HepG2 (cell line): ENCODE measurements around the gene TGFA. TPM values are rescaled to one million over a fixed set of nuclear protein-coding genes. Genes with fewer than 3 reads are reported as not detected.

Source experiments
- ARHGAP35 ChIP-seq: sonication (generic); formaldehyde crosslinking; IDR thresholded peaks from 2 replicates; pipeline ENCODE4 v1.9.0; 2022; ENCODE audit warnings: mild to moderate bottlenecking, inconsistent platforms, moderate library complexity, missing genetic modification reagents, borderline replicate concordance
- CBX2 ChIP-seq, 2 experiments: fragments of 200-600 bp in 1 of 2; sonication (generic); formaldehyde crosslinking in 1 of 2; IDR thresholded peaks; 2 replicates each; pipeline versions ENCODE4 v1.7.0 to v1.8.1; 2018 to 2022; ENCODE audit warnings: low read depth in 2 of 2, low read length in 1 of 2, mild to moderate bottlenecking in 1 of 2, missing genetic modification reagents in 1 of 2
- FOXK1 ChIP-seq: sonication (generic); formaldehyde crosslinking; IDR thresholded peaks from 2 replicates; pipeline ENCODE4 v1.4.0; 2020; ENCODE audit warnings: low read depth, missing genetic modification reagents, borderline replicate concordance
- HDAC1 ChIP-seq: sonication (generic); formaldehyde crosslinking; IDR thresholded peaks from 2 replicates; pipeline ENCODE4 v1.5.1; 2020; ENCODE audit warnings: mild to moderate bottlenecking, missing genetic modification reagents
- ISX ChIP-seq: sonication (generic); formaldehyde crosslinking; conservative IDR thresholded peaks from 2 replicates; pipeline ENCODE4 v1.5.0; 2020; ENCODE audit warnings: missing genetic modification reagents
- LCORL ChIP-seq, 2 experiments: fragments of 450-650 bp in 1 of 2; sonication (generic) in 1 of 2; formaldehyde crosslinking in 1 of 2; IDR thresholded peaks; 2 replicates each; pipeline versions ENCODE4 v1.5.0 to v1.6.1; 2017 to 2020; ENCODE audit warnings: antibody characterized with exemption in 1 of 2, missing genetic modification reagents in 1 of 2
- MAFG ChIP-seq: sonication (generic); formaldehyde crosslinking; IDR thresholded peaks from 2 replicates; pipeline ENCODE4 v1.5.1; 2020; ENCODE audit warnings: mild to moderate bottlenecking, missing genetic modification reagents
- MYPOP ChIP-seq: sonication (generic); formaldehyde crosslinking; IDR thresholded peaks from 2 replicates; pipeline ENCODE4 v1.8.1; 2023; ENCODE audit warnings: mild to moderate bottlenecking, moderate library complexity, missing genetic modification reagents
- ONECUT2 ChIP-seq: sonication (generic); formaldehyde crosslinking; IDR thresholded peaks from 2 replicates; pipeline ENCODE4 v1.4.0; 2020; ENCODE audit warnings: missing genetic modification reagents
- RBAK ChIP-seq: sonication (generic); formaldehyde crosslinking; IDR thresholded peaks from 2 replicates; pipeline ENCODE4 v1.5.1; 2020; ENCODE audit warnings: mild to moderate bottlenecking, missing genetic modification reagents
- RFX5 ChIP-seq: IDR thresholded peaks from 2 replicates; pipeline ENCODE4 v1.6.1; 2011; ENCODE audit warnings: low read depth, low read length, improper control_type of control experiment
- RFXANK ChIP-seq: IDR thresholded peaks from 2 replicates; pipeline ENCODE4 v1.6.1; 2016
- SIX1 ChIP-seq: sonication (generic); formaldehyde crosslinking; IDR thresholded peaks from 2 replicates; pipeline ENCODE4 v1.4.0; 2020; ENCODE audit warnings: missing genetic modification reagents, borderline replicate concordance
- SOX6 ChIP-seq, 2 experiments: fragments of 450-650 bp in 1 of 2; sonication (generic) in 1 of 2; formaldehyde crosslinking in 1 of 2; IDR thresholded peaks; 2 replicates each; pipeline versions ENCODE4 v1.4.0 to v1.6.1; 2017 to 2020; ENCODE audit warnings: antibody characterized with exemption in 1 of 2, mild to moderate bottlenecking in 1 of 2, missing genetic modification reagents in 1 of 2
- SRSF1 ChIP-seq: fragments of 200-400 bp; formaldehyde crosslinking; optimal IDR thresholded peaks from 2 replicates; pipeline ENCODE3; 2017; ENCODE audit warnings: mild to moderate bottlenecking, low read depth, low read length, moderate library complexity
- TCF12 ChIP-seq, 2 experiments: fragments of 450-650 bp in 1 of 2; sonication (generic) in 1 of 2; formaldehyde crosslinking in 1 of 2; IDR thresholded peaks; 2 replicates each; pipeline versions ENCODE4 v1.6.1 to v1.8.0; 2017 to 2022; ENCODE audit warnings: antibody characterized with exemption in 1 of 2, mild to moderate bottlenecking in 1 of 2, missing genetic modification reagents in 1 of 2, moderate library complexity in 1 of 2
- ZNF33B ChIP-seq: sonication (generic); formaldehyde crosslinking; IDR thresholded peaks from 2 replicates; pipeline ENCODE4 v1.5.1; 2020; ENCODE audit warnings: mild to moderate bottlenecking, missing genetic modification reagents
- ZNF34 ChIP-seq: sonication (generic); formaldehyde crosslinking; IDR thresholded peaks from 2 replicates; pipeline ENCODE4 v1.4.0; 2020; ENCODE audit warnings: mild to moderate bottlenecking, missing genetic modification reagents, borderline replicate concordance
- ZNF350 ChIP-seq: sonication (generic); formaldehyde crosslinking; IDR thresholded peaks from 2 replicates; pipeline ENCODE4 v1.4.0; 2020; ENCODE audit warnings: mild to moderate bottlenecking, low read depth, missing genetic modification reagents, borderline replicate concordance
- ZNF484 ChIP-seq: sonication (generic); formaldehyde crosslinking; IDR thresholded peaks from 2 replicates; pipeline ENCODE4 v1.5.1; 2020; ENCODE audit warnings: mild to moderate bottlenecking, low read depth, missing genetic modification reagents, borderline replicate concordance
- ZNF629 ChIP-seq: sonication (generic); formaldehyde crosslinking; conservative IDR thresholded peaks from 2 replicates; pipeline ENCODE4 v1.5.0; 2020; ENCODE audit warnings: missing genetic modification reagents
- ZNF691 ChIP-seq: sonication (generic); formaldehyde crosslinking; IDR thresholded peaks from 2 replicates; pipeline ENCODE4 v1.4.0; 2020; ENCODE audit warnings: missing genetic modification reagents, low read depth, mild to moderate bottlenecking, borderline replicate concordance
- ZNF740 ChIP-seq: sonication (generic); formaldehyde crosslinking; IDR thresholded peaks from 2 replicates; pipeline ENCODE4 v1.4.0; 2020; ENCODE audit warnings: missing genetic modification reagents
- ZSCAN9 ChIP-seq: IDR thresholded peaks from 2 replicates; pipeline ENCODE4 v1.6.1; 2016; ENCODE audit warnings: borderline replicate concordance
- ZUFSP ChIP-seq: sonication (generic); formaldehyde crosslinking; IDR thresholded peaks from 2 replicates; pipeline ENCODE4 v1.9.0; 2021; ENCODE audit warnings: missing genetic modification reagents, mild to moderate bottlenecking, borderline replicate concordance
- polyA plus RNA-seq, 8 experiments: library from polyadenylated mRNA; depleted of rRNA in 3 of 8; stranded (reverse) in 7 of 8; unstranded in 1 of 8; fragments of >200 nt; fragmentation: Illumina TruSeq in 4 of 8; extraction: Trizol in 4 of 8; gene quantifications; 2 replicates each; pipeline versions ENCODE4 v1.2.1 to v1.2.3, GENCODE V29; 2011 to 2016; ENCODE audit warnings: low read depth in 4 of 8, missing spikeins in 1 of 8, mixed read lengths in 1 of 8; ENCODE audit not compliant: insufficient read depth in 1 of 8
- total RNA-seq, 5 experiments: library from RNA; depleted of rRNA; stranded (reverse); fragments of >200 nt; fragmentation: Illumina TruSeq; extraction: Trizol; gene quantifications; 2 replicates each; pipeline ENCODE4 v1.2.3, GENCODE V29; 2016; ENCODE audit warnings: low read depth in 1 of 5

Gene TGFA
- total and polyA plus RNA-seq, 2 of the 13 experiments (the other 11 are each of a cell fraction or from before 2014, with no cell fraction given): 7.8 to 15.3 TPM

GRCh38 chr2:70553584-70554337 is at the start of gene TGFA (continued):
- TF ChIP-seq CBX2 (IDR thresholded peaks at IDR 0.05; ENCODE audit: low read depth, low read length): no peak
- TF ChIP-seq CBX2 (CRISPR knock-in tag; IDR thresholded peaks at IDR 0.05; ENCODE audit: low read depth): no peak
- TF ChIP-seq MYPOP (CRISPR knock-in tag): peak; percentile 86; the same call in 1 of the 2 replicates
- peak; percentile 32; the same call in 1 of the 2 replicates for TF ChIP-seq ZNF691 (CRISPR knock-in tag)
- TF ChIP-seq RFX5: 0 out of 2 replicates have a peak, but pooled peaks have one; percentile 52
- TF ChIP-seq ZSCAN9: 0 out of 2 replicates have a peak, but pooled peaks have one; percentile 57
- no peak for TF ChIP-seq ZNF33B (CRISPR knock-in tag)
- TF ChIP-seq MAFG (CRISPR knock-in tag): no peak
- no peak for TF ChIP-seq ZNF34 (CRISPR knock-in tag)
- TF ChIP-seq SOX6 (IDR thresholded peaks at IDR 0.05): no peak
- no peak; the same call in none of the 2 replicates for TF ChIP-seq SOX6 (CRISPR knock-in tag; IDR thresholded peaks at IDR 0.05)
- TF ChIP-seq ONECUT2 (CRISPR knock-in tag): no peak; the same call in 1 of the 2 replicates
- TF ChIP-seq TCF12 (IDR thresholded peaks at IDR 0.05): no peak
- 0 out of 2 replicates have a peak, but pooled peaks have one; percentile 21 for TF ChIP-seq TCF12 (CRISPR knock-in tag; IDR thresholded peaks at IDR 0.05)
- no peak for TF ChIP-seq RFXANK (CRISPR knock-in tag)
- no peak for TF ChIP-seq SRSF1
- TF ChIP-seq ZNF629 (CRISPR knock-in tag): no peak; the same call in 1 of the 2 replicates
- TF ChIP-seq RBAK (CRISPR knock-in tag): no peak
- no peak for TF ChIP-seq ZNF484 (CRISPR knock-in tag)
- peak; percentile 40; the same call in 1 of the 2 replicates for TF ChIP-seq HDAC1 (CRISPR knock-in tag)
- no peak for TF ChIP-seq ISX
- no peak for TF ChIP-seq LCORL (IDR thresholded peaks at IDR 0.05)
- peak; percentile 85 for TF ChIP-seq LCORL (CRISPR knock-in tag; IDR thresholded peaks at IDR 0.05)
- TF ChIP-seq FOXK1: no peak
- no peak for TF ChIP-seq ZUFSP (CRISPR knock-in tag)
- TF ChIP-seq ZNF740 (CRISPR knock-in tag): peak; percentile 25; the same call in 1 of the 2 replicates
- TF ChIP-seq ARHGAP35 (CRISPR knock-in tag): no peak; the same call in 1 of the 2 replicates
- no peak for TF ChIP-seq SIX1 (CRISPR knock-in tag)
- peak; percentile 63 for TF ChIP-seq ZNF350 (CRISPR knock-in tag)
